ENCODE measurements around the gene ANKRD37.

DNA sequence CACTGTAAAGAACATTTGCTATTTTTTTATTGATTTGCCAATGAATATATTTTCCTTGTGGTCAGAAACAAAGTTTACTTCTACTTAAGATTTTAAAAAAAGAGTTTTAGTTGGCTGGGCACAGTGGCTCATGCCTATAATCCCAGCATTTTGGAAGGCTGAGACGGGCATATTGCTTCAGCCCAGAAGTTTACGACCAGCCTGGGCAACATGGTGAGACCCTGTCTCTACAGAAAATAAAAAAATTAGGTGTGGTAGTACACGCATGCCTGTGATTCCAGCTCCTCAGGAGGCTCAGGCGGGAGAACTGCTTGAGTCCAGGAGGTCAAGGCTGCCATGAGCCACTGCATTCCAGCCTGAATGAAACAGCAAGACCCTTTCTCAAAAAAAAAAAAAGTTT is 37.7 kb upstream of the ANKRD37 start:
- TF ChIP-seq EZH2 (IDR thresholded peaks at IDR 0.05; ENCODE audit: low read depth, low read length, severe bottlenecking), result no peak
- no peak for TF ChIP-seq CHD2 (IDR thresholded peaks at IDR 0.05; ENCODE audit: low read length)
- TF ChIP-seq, protein P1, sequence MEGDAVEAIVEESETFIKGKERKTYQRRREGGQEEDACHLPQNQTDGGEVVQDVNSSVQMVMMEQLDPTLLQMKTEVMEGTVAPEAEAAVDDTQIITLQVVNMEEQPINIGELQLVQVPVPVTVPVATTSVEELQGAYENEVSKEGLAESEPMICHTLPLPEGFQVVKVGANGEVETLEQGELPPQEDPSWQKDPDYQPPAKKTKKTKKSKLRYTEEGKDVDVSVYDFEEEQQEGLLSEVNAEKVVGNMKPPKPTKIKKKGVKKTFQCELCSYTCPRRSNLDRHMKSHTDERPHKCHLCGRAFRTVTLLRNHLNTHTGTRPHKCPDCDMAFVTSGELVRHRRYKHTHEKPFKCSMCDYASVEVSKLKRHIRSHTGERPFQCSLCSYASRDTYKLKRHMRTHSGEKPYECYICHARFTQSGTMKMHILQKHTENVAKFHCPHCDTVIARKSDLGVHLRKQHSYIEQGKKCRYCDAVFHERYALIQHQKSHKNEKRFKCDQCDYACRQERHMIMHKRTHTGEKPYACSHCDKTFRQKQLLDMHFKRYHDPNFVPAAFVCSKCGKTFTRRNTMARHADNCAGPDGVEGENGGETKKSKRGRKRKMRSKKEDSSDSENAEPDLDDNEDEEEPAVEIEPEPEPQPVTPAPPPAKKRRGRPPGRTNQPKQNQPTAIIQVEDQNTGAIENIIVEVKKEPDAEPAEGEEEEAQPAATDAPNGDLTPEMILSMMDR (IDR thresholded peaks at IDR 0.05; ENCODE audit: control extremely low read depth in 1 of 3, insufficient read depth in 1 of 3, low read depth in 1 of 3, low read length in 3 of 3), result no peak
- TF ChIP-seq, protein P2, sequence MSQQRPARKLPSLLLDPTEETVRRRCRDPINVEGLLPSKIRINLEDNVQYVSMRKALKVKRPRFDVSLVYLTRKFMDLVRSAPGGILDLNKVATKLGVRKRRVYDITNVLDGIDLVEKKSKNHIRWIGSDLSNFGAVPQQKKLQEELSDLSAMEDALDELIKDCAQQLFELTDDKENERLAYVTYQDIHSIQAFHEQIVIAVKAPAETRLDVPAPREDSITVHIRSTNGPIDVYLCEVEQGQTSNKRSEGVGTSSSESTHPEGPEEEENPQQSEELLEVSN (IDR thresholded peaks at IDR 0.05), result no peak
- TF ChIP-seq POLR2A (IDR thresholded peaks at IDR 0.05; ENCODE audit: control extremely low read depth in 1 of 2, low read depth in 2 of 2, low read length in 2 of 2), result no peak
- TF ChIP-seq HDAC2 (IDR thresholded peaks at IDR 0.05; ENCODE audit: borderline replicate concordance in 1 of 2, low read depth in 2 of 2, low read length in 2 of 2), result no peak

Measured in H1 (cell line).